Calu3 (cell line): ENCODE measurements around the gene PDE9A. TPM values are rescaled to one million over a fixed set of nuclear protein-coding genes. Genes with fewer than 3 reads are reported as not detected.

Experiments
- BruUV-seq: library from RNA; stranded (reverse); fragments of 400-500 nt; replicated peaks from 2 replicates; lab custom pipeline; 2021; lab: Mats Ljungman, UMichigan
- CTCF ChIA-PET: fragments of 300-600 bp; sonication (Branson Sonifier 250); formaldehyde crosslinking; loops from one replicate; lab custom pipeline; 2022; ENCODE audit warnings: antibody characterized with exemption; lab: Charles Lee
- DNase-seq: peaks from one replicate; pipeline ENCODE4 v3.0.0; 2022
- H3K27ac Mint-ChIP-seq: one replicate; pipeline ENCODE4 v1.8.0; 2022; ENCODE audit warnings: mixed read lengths; ENCODE audit not compliant: unreplicated experiment
- H3K27me3 Mint-ChIP-seq: one replicate; pipeline ENCODE4 v1.8.0; 2022; ENCODE audit warnings: mixed read lengths; ENCODE audit not compliant: unreplicated experiment
- H3K36me3 Mint-ChIP-seq: one replicate; pipeline ENCODE4 v1.8.0; 2022; ENCODE audit warnings: mild to moderate bottlenecking, moderate library complexity, mixed read lengths; ENCODE audit not compliant: insufficient read depth, unreplicated experiment
- H3K4me1 Mint-ChIP-seq: one replicate; pipeline ENCODE4 v1.8.0; 2022; ENCODE audit warnings: mild to moderate bottlenecking, low read depth, mixed read lengths; ENCODE audit not compliant: unreplicated experiment
- H3K4me3 Mint-ChIP-seq: one replicate; pipeline ENCODE4 v1.8.0; 2022; ENCODE audit warnings: mild to moderate bottlenecking, low read depth, moderate library complexity, mixed read lengths; ENCODE audit not compliant: unreplicated experiment
- H3K9me3 Mint-ChIP-seq: one replicate; pipeline ENCODE4 v1.8.0; 2022; ENCODE audit warnings: low read depth, mixed read lengths; ENCODE audit not compliant: unreplicated experiment
- intact Hi-C: fragments of 100-400 bp; cut with micrococcal nuclease; formaldehyde crosslinking; loops from one replicate; pipeline ENCODE4 v1.10.0; 2022; ENCODE audit not compliant: unreplicated experiment
- total RNA-seq: library from RNA; stranded (reverse); gene quantifications from 2 replicates; pipeline ENCODE4 v1.2.3, GENCODE V29; 2022
- TF ChIP-seq, protein P1 (sequence below): fragments of 200-600 bp; IDR thresholded peaks from one replicate; pipeline ENCODE4 v1.8.0; 2022; ENCODE audit warnings: antibody characterized with exemption; ENCODE audit not compliant: unreplicated experiment

Gene PDE9A
- total RNA-seq, 1 experiment from 2014 or later, result 10.9 TPM

- no peaks in the 10 kb centered on the region for H3K27me3 Mint-ChIP-seq
- no peak overlapping the region for H3K27ac Mint-ChIP-seq
- no peak overlapping the region for H3K4me3 Mint-ChIP-seq
- intact Hi-C loops, result no loop called here
- BruUV-seq, result no TSS peak
- H3K4me1 Mint-ChIP-seq, result no peaks in the 10 kb centered on the region
- peaks cover 6% of the 10 kb centered on the region for H3K36me3 Mint-ChIP-seq
- CTCF ChIA-PET, result interaction anchor here (0.6 kb wide), 1 partner anchor 19 kb away, joined by 7 read pairs; no protein-coding TSS in a partner anchor
- H3K9me3 Mint-ChIP-seq, result no peaks in the 10 kb centered on the region
- no peak for DNase-seq
- TF ChIP-seq, protein P1, sequence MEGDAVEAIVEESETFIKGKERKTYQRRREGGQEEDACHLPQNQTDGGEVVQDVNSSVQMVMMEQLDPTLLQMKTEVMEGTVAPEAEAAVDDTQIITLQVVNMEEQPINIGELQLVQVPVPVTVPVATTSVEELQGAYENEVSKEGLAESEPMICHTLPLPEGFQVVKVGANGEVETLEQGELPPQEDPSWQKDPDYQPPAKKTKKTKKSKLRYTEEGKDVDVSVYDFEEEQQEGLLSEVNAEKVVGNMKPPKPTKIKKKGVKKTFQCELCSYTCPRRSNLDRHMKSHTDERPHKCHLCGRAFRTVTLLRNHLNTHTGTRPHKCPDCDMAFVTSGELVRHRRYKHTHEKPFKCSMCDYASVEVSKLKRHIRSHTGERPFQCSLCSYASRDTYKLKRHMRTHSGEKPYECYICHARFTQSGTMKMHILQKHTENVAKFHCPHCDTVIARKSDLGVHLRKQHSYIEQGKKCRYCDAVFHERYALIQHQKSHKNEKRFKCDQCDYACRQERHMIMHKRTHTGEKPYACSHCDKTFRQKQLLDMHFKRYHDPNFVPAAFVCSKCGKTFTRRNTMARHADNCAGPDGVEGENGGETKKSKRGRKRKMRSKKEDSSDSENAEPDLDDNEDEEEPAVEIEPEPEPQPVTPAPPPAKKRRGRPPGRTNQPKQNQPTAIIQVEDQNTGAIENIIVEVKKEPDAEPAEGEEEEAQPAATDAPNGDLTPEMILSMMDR, result no peak
Measured at GRCh38 chr21:42695697-42696380, 42.4 kb downstream of the PDE9A start.

- CTCF ChIA-PET, result interaction anchor here (0.6 kb wide), 1 partner anchor 19 kb away, joined by 7 read pairs; no protein-coding TSS in a partner anchor
- Mint-ChIP-seq H3K36me3 (peaks cover 6% of the 10 kb centered on the region), H3K4me3 (no peak overlapping the region), H3K4me1 (no peaks in the 10 kb centered on the region), H3K27me3 (no peaks in the 10 kb centered on the region), H3K9me3 (no peaks in the 10 kb centered on the region), H3K27ac (no peak overlapping the region)
- intact Hi-C loops, result no loop called here
- DNase-seq, result no peak
- TF ChIP-seq, protein P1, result no peak
- BruUV-seq, result no TSS peak
Measured at GRCh38 chr21:42696501-42697040, 43.1 kb downstream of the PDE9A start.

DNA sequence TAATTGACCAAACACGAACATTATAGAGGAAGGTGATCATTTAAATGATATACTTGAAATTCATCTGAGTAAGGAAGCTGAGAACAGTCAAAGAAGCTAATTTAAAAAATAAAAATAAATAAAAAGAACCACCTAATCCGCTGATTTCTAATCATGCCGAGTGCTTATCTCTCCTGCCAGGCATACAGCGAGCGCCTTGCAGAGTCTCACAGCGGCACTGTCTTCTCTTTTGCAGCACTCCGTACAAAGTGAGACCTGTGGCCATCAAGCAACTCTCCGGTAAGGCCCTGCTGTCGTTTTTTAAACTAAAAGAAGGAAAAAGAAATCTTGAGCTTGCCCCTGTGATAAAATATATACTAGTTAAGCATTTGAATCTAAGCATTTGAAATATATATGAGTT, 45.3 kb downstream of the PDE9A start:
- BruUV-seq, result no TSS peak
- Mint-ChIP-seq H3K4me3 (no peak overlapping the region), H3K36me3 (peaks cover 6% of the 10 kb centered on the region), H3K9me3 (peaks cover 5% of the 10 kb centered on the region), H3K4me1 (no peaks in the 10 kb centered on the region), H3K27me3 (no peaks in the 10 kb centered on the region), H3K27ac (no peak overlapping the region)
- DNase-seq, result no peak
- intact Hi-C loops, result no loop called here
- TF ChIP-seq, protein P1, result no peak
- CTCF ChIA-PET, result interaction anchor here (0.7 kb wide), 1 partner anchor 73 kb away, joined by 3 read pairs; no protein-coding TSS in a partner anchor

DNA sequence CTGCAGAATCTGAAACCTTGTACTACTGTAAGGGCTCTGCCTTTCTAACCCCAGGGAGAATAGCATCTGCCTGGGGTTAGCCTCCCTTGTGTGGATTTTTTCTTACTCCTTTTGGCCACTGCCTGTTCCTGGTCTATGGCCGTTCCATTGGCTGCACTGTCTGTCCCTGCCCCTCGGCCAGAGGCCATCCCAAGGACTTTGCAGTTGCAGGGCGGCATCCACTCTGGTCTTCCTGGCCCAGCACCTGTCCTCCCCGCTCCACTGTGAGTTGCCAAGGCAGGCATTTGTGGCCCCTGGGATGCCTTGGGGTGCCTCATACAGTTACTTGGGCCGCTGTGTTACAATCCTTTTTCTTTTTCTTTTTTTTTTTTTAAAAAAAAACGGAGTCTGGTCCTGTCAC, 45.8 kb downstream of the PDE9A start:
- intact Hi-C loops, result no loop called here
- Mint-ChIP-seq H3K4me3 (no peak overlapping the region), H3K27me3 (no peaks in the 10 kb centered on the region), H3K4me1 (no peaks in the 10 kb centered on the region), H3K9me3 (peaks cover 5% of the 10 kb centered on the region), H3K27ac (no peak overlapping the region), H3K36me3 (peaks cover 6% of the 10 kb centered on the region)
- BruUV-seq, result no TSS peak
- DNase-seq, result no peak
- CTCF ChIA-PET, result interaction anchor here (0.7 kb wide), 1 partner anchor 73 kb away, joined by 3 read pairs; no protein-coding TSS in a partner anchor
- TF ChIP-seq, protein P1, result no peak
